Mesenchymal stem cell (in vitro differentiated cells and primary cell): Measurements from ENCODE around the gene TACR1.

Experiments used
- DNase-seq: peaks from one replicate; pipeline ENCODE4 v3.0.0-alpha.2; 2013
- H2AFZ ChIP-seq: one replicate; pipeline ENCODE4 v1.6.1; 2013; ENCODE audit warnings: low read depth, mild to moderate bottlenecking, control low read depth, inconsistent platforms, low read length, moderate library complexity
- H2AK5ac ChIP-seq: 2 replicates; pipeline ENCODE4 v1.6.1; 2013; ENCODE audit warnings: low read length, moderate library complexity, mild to moderate bottlenecking, inconsistent platforms; ENCODE audit not compliant: severe bottlenecking
- H2BK120ac ChIP-seq: one replicate; pipeline ENCODE4 v1.6.1; 2013; ENCODE audit warnings: low read depth, mild to moderate bottlenecking, inconsistent platforms, low read length, moderate library complexity
- H2BK12ac ChIP-seq, 2 experiments: one replicate each; pipeline ENCODE4 v1.6.1; 2013; ENCODE audit warnings: inconsistent platforms in 2 of 2, low read length in 2 of 2, mild to moderate bottlenecking in 2 of 2, moderate library complexity in 2 of 2, control low read depth in 1 of 2
- H2BK15ac ChIP-seq: one replicate; pipeline ENCODE4 v1.6.1; 2013; ENCODE audit warnings: mild to moderate bottlenecking, low read depth, inconsistent platforms; ENCODE audit not compliant: poor library complexity, severe bottlenecking
- H2BK5ac ChIP-seq: 2 replicates; pipeline ENCODE4 v1.6.1; 2013; ENCODE audit warnings: low read depth, mild to moderate bottlenecking, low read length, control low read depth, inconsistent platforms; ENCODE audit not compliant: poor library complexity, severe bottlenecking
- H3K14ac ChIP-seq, 2 experiments: one replicate each; pipeline ENCODE4 v1.6.1; 2013; ENCODE audit warnings: inconsistent platforms in 2 of 2, low read length in 2 of 2, control low read depth in 1 of 2, mild to moderate bottlenecking in 1 of 2, moderate library complexity in 1 of 2
- H3K18ac ChIP-seq, 2 experiments: one replicate each; pipeline ENCODE4 v1.6.1; 2013; ENCODE audit warnings: inconsistent platforms in 2 of 2, low read length in 2 of 2, control low read depth in 1 of 2, low read depth in 1 of 2, mild to moderate bottlenecking in 1 of 2
- H3K23ac ChIP-seq, 2 experiments: one replicate each; pipeline ENCODE4 v1.6.1; 2013; ENCODE audit warnings: inconsistent platforms in 2 of 2, low read length in 2 of 2, mild to moderate bottlenecking in 2 of 2, moderate library complexity in 2 of 2, control low read depth in 1 of 2
- H3K27ac ChIP-seq: 2 replicates; pipeline ENCODE4 v1.5.1; 2013; ENCODE audit warnings: mild to moderate bottlenecking, moderate library complexity, low read length, control low read depth, inconsistent platforms; ENCODE audit not compliant: poor library complexity, severe bottlenecking
- H3K27me3 ChIP-seq, 2 experiments: 2 replicates each; pipeline versions ENCODE4 v1.6.1 to v1.7.0; 2013; ENCODE audit warnings: low read length in 2 of 2, mild to moderate bottlenecking in 2 of 2, moderate library complexity in 2 of 2, control low read depth in 1 of 2, inconsistent platforms in 1 of 2; ENCODE audit not compliant: control insufficient read depth in 1 of 2, insufficient read depth in 1 of 2
- H3K36me3 ChIP-seq, 2 experiments: 2 replicates each; pipeline versions ENCODE4 v1.6.1 to v1.7.0; 2013; ENCODE audit warnings: low read length in 2 of 2, control low read depth in 1 of 2, inconsistent platforms in 1 of 2, low read depth in 1 of 2, mild to moderate bottlenecking in 1 of 2; ENCODE audit not compliant: insufficient read depth in 2 of 2, control insufficient read depth in 1 of 2
- H3K4ac ChIP-seq, 2 experiments: one replicate each; pipeline ENCODE4 v1.6.1; 2013; ENCODE audit warnings: inconsistent platforms in 2 of 2, low read length in 2 of 2, mild to moderate bottlenecking in 2 of 2, moderate library complexity in 2 of 2, control low read depth in 1 of 2, low read depth in 1 of 2
- H3K4me1 ChIP-seq: 2 replicates; pipeline ENCODE4 v1.6.1; 2013; ENCODE audit warnings: low read depth, low read length, control low read depth; ENCODE audit not compliant: control insufficient read depth, insufficient read depth
- H3K4me2 ChIP-seq: 2 replicates; pipeline ENCODE4 v1.6.1; 2013; ENCODE audit warnings: low read length, mild to moderate bottlenecking, inconsistent platforms; ENCODE audit not compliant: poor library complexity, severe bottlenecking
- H3K4me3 ChIP-seq, 2 experiments: 2 replicates each; pipeline versions ENCODE4 v1.5.1 to v1.7.0; 2013; ENCODE audit warnings: low read length in 2 of 2, mild to moderate bottlenecking in 2 of 2, control low read depth in 1 of 2, low read depth in 1 of 2; ENCODE audit not compliant: insufficient read depth in 1 of 2
- H3K79me1 ChIP-seq: replicated peaks from 2 replicates; pipeline ENCODE4 v1.6.1; 2013; ENCODE audit warnings: mild to moderate bottlenecking, control low read depth, low read length, inconsistent platforms; ENCODE audit not compliant: poor library complexity, severe bottlenecking
- H3K9ac ChIP-seq: 2 replicates; pipeline ENCODE4 v1.7.0; 2013; ENCODE audit warnings: mild to moderate bottlenecking, low read length, moderate library complexity
- H3K9me3 ChIP-seq: 2 replicates; pipeline ENCODE4 v1.7.0; 2013; ENCODE audit warnings: mild to moderate bottlenecking, low read length; ENCODE audit not compliant: control insufficient read depth
- H4K8ac ChIP-seq: one replicate; pipeline ENCODE4 v1.6.1; 2013; ENCODE audit warnings: inconsistent platforms, mild to moderate bottlenecking, low read length, moderate library complexity
- H4K91ac ChIP-seq: one replicate; pipeline ENCODE4 v1.6.1; 2013; ENCODE audit warnings: mild to moderate bottlenecking, low read length, inconsistent platforms
- WGBS: methylation state at CpG from one replicate; pipeline ENCODE4 v1.1.7; 2013; ENCODE audit warnings: mixed read lengths; 5-methylcytosine and 5-hydroxymethylcytosine counted together

Gene TACR1

GRCh38 chr2:75175456-75175855 is 23.9 kb downstream of the TACR1 start:
- Histone ChIP-seq H3K4me1 (no peaks in the 10 kb centered on the region), H3K4ac (no peak overlapping the region), H3K27ac (no peak overlapping the region), H3K4me3 (no peak overlapping the region), H3K14ac (no peak overlapping the region), H2BK120ac (no peak overlapping the region), H2AFZ (no peak overlapping the region), H2AK5ac (no peak overlapping the region), H2BK12ac (no peak overlapping the region), H3K23ac (no peak overlapping the region), H2BK15ac (no peak overlapping the region), H3K79me1 (no peaks in the 10 kb centered on the region), H2BK5ac (no peak overlapping the region), H3K27me3 (peaks cover 4% of the 10 kb centered on the region in 2 experiments), H3K4me2 (no peak overlapping the region), H4K8ac (no peak overlapping the region), H3K18ac (no peak overlapping the region), H3K36me3 (no peaks in the 10 kb centered on the region), H3K9ac (no peak overlapping the region), H3K9me3 (peaks cover 7% of the 10 kb centered on the region), H4K91ac (no peak overlapping the region)
- 74% methylated on average over 3 of the region's 3 CpGs for WGBS
- no peak for DNase-seq

- H3K27ac ChIP-seq, result no peak overlapping the region
- no peak overlapping the region for H4K91ac ChIP-seq
- H3K14ac ChIP-seq, result no peak overlapping the region
- H2BK5ac ChIP-seq, result no peak overlapping the region
- no peak overlapping the region for H2BK12ac ChIP-seq
- 100% methylated on average over 1 of the region's 2 CpGs for WGBS
- H3K4me3 ChIP-seq, result no peak overlapping the region
- H2BK15ac ChIP-seq, result no peak overlapping the region
- no peak overlapping the region for H2AK5ac ChIP-seq
- H4K8ac ChIP-seq, result no peak overlapping the region
- H3K23ac ChIP-seq, result no peak overlapping the region
- H3K9ac ChIP-seq, result no peak overlapping the region
- no peaks in the 10 kb centered on the region for H3K36me3 ChIP-seq
- H2BK120ac ChIP-seq, result no peak overlapping the region
- H2AFZ ChIP-seq, result no peak overlapping the region
- peaks cover 7% of the 10 kb centered on the region for H3K9me3 ChIP-seq
- no peaks in the 10 kb centered on the region for H3K4me1 ChIP-seq
- H3K27me3 ChIP-seq, result peaks cover 4% of the 10 kb centered on the region in 2 experiments
- no peaks in the 10 kb centered on the region for H3K79me1 ChIP-seq
- H3K4ac ChIP-seq, result no peak overlapping the region
- H3K18ac ChIP-seq, result no peak overlapping the region
- no peak overlapping the region for H3K4me2 ChIP-seq
- DNase-seq, result no peak
These were observed 24.3 kb downstream of the TACR1 start for GRCh38 chr2:75174981-75175380.

GRCh38 chr2:75174519-75174918 is 24.8 kb downstream of the TACR1 start:
- no peak overlapping the region for H3K4me2 ChIP-seq
- 63% methylated on average over 2 of the region's 2 CpGs for WGBS
- H3K14ac ChIP-seq, result no peak overlapping the region
- H2AFZ ChIP-seq, result no peak overlapping the region
- H3K9me3 ChIP-seq, result peaks cover 3% of the 10 kb centered on the region
- no peak overlapping the region for H3K27ac ChIP-seq
- no peaks in the 10 kb centered on the region for H3K79me1 ChIP-seq
- peaks cover 3 to 4% of the 10 kb centered on the region in 2 experiments for H3K27me3 ChIP-seq
- no peak overlapping the region for H4K8ac ChIP-seq
- H2BK5ac ChIP-seq, result no peak overlapping the region
- H2BK120ac ChIP-seq, result no peak overlapping the region
- H3K4me1 ChIP-seq, result no peaks in the 10 kb centered on the region
- H3K18ac ChIP-seq, result no peak overlapping the region
- H4K91ac ChIP-seq, result no peak overlapping the region
- H3K4me3 ChIP-seq, result no peak overlapping the region
- H2BK15ac ChIP-seq, result no peak overlapping the region
- H3K36me3 ChIP-seq, result no peaks in the 10 kb centered on the region
- no peak for DNase-seq
- H3K9ac ChIP-seq, result no peak overlapping the region
- no peak overlapping the region for H2AK5ac ChIP-seq
- H3K23ac ChIP-seq, result no peak overlapping the region
- no peak overlapping the region for H2BK12ac ChIP-seq
- no peak overlapping the region for H3K4ac ChIP-seq

DNA sequence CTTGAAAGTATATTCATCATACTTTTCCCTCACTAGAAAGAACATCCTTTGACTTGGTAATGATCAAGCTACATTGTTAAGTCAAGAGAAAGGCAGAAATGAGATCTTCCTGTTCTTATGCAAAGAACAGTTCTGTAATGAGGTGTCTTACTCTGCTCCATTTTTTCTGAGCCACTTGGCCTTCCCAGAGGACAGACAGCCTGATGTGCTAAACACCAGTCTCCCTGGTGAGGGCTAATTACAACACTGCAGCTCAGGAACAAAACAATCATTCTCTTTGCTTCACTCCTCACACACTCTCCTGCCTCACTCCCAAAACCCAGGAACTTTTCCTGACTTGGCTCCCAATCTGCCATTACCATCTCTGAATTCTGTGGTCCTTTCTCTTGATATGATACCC is 25.6 kb downstream of the TACR1 start:
- Histone ChIP-seq H4K91ac (no peak overlapping the region), H3K14ac (no peak overlapping the region), H2BK15ac (no peak overlapping the region), H2BK5ac (no peak overlapping the region), H2BK12ac (no peak overlapping the region), H3K4me3 (no peak overlapping the region), H3K36me3 (no peaks in the 10 kb centered on the region), H3K27me3 (peaks cover 0 to 4% of the 10 kb centered on the region in 2 experiments), H2AFZ (no peak overlapping the region), H3K4me1 (no peaks in the 10 kb centered on the region), H3K4me2 (no peak overlapping the region), H3K9me3 (no peaks in the 10 kb centered on the region), H2BK120ac (no peak overlapping the region), H3K9ac (no peak overlapping the region), H3K27ac (no peak overlapping the region), H2AK5ac (no peak overlapping the region), H3K4ac (no peak overlapping the region), H3K79me1 (no peaks in the 10 kb centered on the region), H3K23ac (no peak overlapping the region), H4K8ac (no peak overlapping the region), H3K18ac (no peak overlapping the region)
- DNase-seq, result no peak
